ENCODE measurements around the gene PTGES2. TPM values are rescaled to one million over a fixed set of nuclear protein-coding genes. Genes with fewer than 3 reads are reported as not detected.

The PTGES2 gene
- total and polyA plus RNA-seq, 2 experiments from 2014 or later, result 59.7 to 124 TPM

DNA sequence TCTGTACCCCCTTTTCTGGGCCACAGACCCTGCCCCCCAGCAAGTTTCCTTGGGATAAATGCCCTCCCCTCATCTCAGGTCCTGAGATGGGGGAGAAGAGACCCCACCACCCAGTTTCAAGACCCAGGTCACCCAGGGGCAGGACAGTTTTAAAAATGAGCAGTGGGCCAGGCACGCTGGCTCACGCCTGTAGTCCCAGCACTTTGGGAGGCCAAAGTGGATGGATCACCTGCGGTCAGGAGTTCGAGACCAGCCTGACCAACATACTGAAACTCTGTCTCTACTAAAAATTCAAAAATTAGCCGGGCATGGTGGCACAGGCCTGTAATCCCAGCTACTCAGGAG is 6.1 kb downstream of the PTGES2 start:
- H3K79me2 ChIP-seq (replicated peaks; ENCODE audit: insufficient read depth), result peaks cover 16% of the 10 kb centered on the region
- no peak overlapping the region for H2AFZ ChIP-seq
- 0 out of 2 replicates have a peak, but pooled peaks cover 4% of the 10 kb centered on the region for H3K36me3 ChIP-seq (ENCODE audit: insufficient read depth)
- peaks cover 43% of the 10 kb centered on the region for H3K36me3 Mint-ChIP-seq (ENCODE audit: low read depth)
- H3K27ac ChIP-seq (ENCODE audit: low read depth), result no peak overlapping the region
- H3K4me3 ChIP-seq, result no peak overlapping the region
- peaks cover 25% of the 10 kb centered on the region for H3K27me3 Mint-ChIP-seq (ENCODE audit: insufficient read depth, low read depth, poor library complexity)
- peaks cover 9% of the 10 kb centered on the region for H4K20me1 ChIP-seq (replicated peaks; ENCODE audit: insufficient read depth)
- ATAC-seq, result no peak
- peaks cover 14% of the 10 kb centered on the region; the same call in 1 of the 2 replicates for H3K4me1 ChIP-seq (ENCODE audit: insufficient read depth)
- no peak for DNase-seq (ENCODE audit: low spot score)
- TF ChIP-seq, protein P1, sequence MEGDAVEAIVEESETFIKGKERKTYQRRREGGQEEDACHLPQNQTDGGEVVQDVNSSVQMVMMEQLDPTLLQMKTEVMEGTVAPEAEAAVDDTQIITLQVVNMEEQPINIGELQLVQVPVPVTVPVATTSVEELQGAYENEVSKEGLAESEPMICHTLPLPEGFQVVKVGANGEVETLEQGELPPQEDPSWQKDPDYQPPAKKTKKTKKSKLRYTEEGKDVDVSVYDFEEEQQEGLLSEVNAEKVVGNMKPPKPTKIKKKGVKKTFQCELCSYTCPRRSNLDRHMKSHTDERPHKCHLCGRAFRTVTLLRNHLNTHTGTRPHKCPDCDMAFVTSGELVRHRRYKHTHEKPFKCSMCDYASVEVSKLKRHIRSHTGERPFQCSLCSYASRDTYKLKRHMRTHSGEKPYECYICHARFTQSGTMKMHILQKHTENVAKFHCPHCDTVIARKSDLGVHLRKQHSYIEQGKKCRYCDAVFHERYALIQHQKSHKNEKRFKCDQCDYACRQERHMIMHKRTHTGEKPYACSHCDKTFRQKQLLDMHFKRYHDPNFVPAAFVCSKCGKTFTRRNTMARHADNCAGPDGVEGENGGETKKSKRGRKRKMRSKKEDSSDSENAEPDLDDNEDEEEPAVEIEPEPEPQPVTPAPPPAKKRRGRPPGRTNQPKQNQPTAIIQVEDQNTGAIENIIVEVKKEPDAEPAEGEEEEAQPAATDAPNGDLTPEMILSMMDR (conservative IDR thresholded peaks at IDR 0.05; ENCODE audit: low read depth in 2 of 2), result no peak
- TF ChIP-seq, protein P2, sequence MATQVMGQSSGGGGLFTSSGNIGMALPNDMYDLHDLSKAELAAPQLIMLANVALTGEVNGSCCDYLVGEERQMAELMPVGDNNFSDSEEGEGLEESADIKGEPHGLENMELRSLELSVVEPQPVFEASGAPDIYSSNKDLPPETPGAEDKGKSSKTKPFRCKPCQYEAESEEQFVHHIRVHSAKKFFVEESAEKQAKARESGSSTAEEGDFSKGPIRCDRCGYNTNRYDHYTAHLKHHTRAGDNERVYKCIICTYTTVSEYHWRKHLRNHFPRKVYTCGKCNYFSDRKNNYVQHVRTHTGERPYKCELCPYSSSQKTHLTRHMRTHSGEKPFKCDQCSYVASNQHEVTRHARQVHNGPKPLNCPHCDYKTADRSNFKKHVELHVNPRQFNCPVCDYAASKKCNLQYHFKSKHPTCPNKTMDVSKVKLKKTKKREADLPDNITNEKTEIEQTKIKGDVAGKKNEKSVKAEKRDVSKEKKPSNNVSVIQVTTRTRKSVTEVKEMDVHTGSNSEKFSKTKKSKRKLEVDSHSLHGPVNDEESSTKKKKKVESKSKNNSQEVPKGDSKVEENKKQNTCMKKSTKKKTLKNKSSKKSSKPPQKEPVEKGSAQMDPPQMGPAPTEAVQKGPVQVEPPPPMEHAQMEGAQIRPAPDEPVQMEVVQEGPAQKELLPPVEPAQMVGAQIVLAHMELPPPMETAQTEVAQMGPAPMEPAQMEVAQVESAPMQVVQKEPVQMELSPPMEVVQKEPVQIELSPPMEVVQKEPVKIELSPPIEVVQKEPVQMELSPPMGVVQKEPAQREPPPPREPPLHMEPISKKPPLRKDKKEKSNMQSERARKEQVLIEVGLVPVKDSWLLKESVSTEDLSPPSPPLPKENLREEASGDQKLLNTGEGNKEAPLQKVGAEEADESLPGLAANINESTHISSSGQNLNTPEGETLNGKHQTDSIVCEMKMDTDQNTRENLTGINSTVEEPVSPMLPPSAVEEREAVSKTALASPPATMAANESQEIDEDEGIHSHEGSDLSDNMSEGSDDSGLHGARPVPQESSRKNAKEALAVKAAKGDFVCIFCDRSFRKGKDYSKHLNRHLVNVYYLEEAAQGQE (IDR thresholded peaks at IDR 0.05; ENCODE audit: unreplicated experiment), result no peak
- TF ChIP-seq JUNB (IDR thresholded peaks at IDR 0.05; ENCODE audit: unreplicated experiment) (no peak), CREB1 (CRISPR knock-in tag; IDR thresholded peaks at IDR 0.05; ENCODE audit: low read depth) (no peak), ZNF331 (CRISPR knock-in tag; IDR thresholded peaks at IDR 0.05; ENCODE audit: low read depth) (no peak), EZH2 (IDR thresholded peaks at IDR 0.05; ENCODE audit: low read depth, unreplicated experiment) (no peak), POLR2AphosphoS5 (IDR thresholded peaks at IDR 0.05; ENCODE audit: low read depth) (no peak), NANOG (IDR thresholded peaks at IDR 0.05; ENCODE audit: borderline replicate concordance) (no peak), STAT1 (IDR thresholded peaks at IDR 0.05; ENCODE audit: unreplicated experiment) (no peak), EZH2phosphoT487 (IDR thresholded peaks at IDR 0.05; ENCODE audit: unreplicated experiment) (no peak)
- TF ChIP-seq, protein P3, sequence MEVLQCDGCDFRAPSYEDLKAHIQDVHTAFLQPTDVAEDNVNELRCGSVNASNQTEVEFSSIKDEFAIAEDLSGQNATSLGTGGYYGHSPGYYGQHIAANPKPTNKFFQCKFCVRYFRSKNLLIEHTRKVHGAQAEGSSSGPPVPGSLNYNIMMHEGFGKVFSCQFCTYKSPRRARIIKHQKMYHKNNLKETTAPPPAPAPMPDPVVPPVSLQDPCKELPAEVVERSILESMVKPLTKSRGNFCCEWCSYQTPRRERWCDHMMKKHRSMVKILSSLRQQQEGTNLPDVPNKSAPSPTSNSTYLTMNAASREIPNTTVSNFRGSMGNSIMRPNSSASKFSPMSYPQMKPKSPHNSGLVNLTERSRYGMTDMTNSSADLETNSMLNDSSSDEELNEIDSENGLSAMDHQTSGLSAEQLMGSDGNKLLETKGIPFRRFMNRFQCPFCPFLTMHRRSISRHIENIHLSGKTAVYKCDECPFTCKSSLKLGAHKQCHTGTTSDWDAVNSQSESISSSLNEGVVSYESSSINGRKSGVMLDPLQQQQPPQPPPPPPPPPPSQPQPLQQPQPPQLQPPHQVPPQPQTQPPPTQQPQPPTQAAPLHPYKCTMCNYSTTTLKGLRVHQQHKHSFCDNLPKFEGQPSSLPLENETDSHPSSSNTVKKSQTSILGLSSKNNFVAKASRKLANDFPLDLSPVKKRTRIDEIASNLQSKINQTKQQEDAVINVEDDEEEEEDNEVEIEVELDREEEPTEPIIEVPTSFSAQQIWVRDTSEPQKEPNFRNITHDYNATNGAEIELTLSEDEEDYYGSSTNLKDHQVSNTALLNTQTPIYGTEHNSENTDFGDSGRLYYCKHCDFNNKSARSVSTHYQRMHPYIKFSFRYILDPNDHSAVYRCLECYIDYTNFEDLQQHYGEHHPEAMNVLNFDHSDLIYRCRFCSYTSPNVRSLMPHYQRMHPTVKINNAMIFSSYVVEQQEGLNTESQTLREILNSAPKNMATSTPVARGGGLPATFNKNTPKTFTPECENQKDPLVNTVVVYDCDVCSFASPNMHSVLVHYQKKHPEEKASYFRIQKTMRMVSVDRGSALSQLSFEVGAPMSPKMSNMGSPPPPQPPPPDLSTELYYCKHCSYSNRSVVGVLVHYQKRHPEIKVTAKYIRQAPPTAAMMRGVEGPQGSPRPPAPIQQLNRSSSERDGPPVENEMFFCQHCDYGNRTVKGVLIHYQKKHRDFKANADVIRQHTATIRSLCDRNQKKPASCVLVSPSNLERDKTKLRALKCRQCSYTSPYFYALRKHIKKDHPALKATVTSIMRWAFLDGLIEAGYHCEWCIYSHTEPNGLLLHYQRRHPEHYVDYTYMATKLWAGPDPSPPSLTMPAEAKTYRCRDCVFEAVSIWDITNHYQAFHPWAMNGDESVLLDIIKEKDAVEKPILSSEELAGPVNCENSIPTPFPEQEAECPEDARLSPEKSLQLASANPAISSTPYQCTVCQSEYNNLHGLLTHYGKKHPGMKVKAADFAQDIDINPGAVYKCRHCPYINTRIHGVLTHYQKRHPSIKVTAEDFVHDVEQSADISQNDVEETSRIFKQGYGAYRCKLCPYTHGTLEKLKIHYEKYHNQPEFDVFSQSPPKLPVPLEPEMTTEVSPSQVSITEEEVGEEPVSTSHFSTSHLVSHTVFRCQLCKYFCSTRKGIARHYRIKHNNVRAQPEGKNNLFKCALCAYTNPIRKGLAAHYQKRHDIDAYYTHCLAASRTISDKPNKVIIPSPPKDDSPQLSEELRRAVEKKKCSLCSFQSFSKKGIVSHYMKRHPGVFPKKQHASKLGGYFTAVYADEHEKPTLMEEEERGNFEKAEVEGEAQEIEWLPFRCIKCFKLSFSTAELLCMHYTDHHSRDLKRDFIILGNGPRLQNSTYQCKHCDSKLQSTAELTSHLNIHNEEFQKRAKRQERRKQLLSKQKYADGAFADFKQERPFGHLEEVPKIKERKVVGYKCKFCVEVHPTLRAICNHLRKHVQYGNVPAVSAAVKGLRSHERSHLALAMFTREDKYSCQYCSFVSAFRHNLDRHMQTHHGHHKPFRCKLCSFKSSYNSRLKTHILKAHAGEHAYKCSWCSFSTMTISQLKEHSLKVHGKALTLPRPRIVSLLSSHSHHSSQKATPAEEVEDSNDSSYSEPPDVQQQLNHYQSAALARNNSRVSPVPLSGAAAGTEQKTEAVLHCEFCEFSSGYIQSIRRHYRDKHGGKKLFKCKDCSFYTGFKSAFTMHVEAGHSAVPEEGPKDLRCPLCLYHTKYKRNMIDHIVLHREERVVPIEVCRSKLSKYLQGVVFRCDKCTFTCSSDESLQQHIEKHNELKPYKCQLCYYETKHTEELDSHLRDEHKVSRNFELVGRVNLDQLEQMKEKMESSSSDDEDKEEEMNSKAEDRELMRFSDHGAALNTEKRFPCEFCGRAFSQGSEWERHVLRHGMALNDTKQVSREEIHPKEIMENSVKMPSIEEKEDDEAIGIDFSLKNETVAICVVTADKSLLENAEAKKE (CRISPR knock-in tag; IDR thresholded peaks at IDR 0.05), result no peak
- peaks cover 9% of the 10 kb centered on the region; the same call in 1 of the 2 replicates for H3F3A ChIP-seq (replicated peaks; ENCODE audit: low read depth)
- peaks cover 22% of the 10 kb centered on the region for H3K4me1 Mint-ChIP-seq
- no peak overlapping the region for H3K4me3 Mint-ChIP-seq
- H3K27me3 ChIP-seq (ENCODE audit: insufficient read depth), result no peaks in the 10 kb centered on the region
- H3K4me2 ChIP-seq, result no peak overlapping the region
- H3K9me2 ChIP-seq (ENCODE audit: insufficient read depth), result no peaks in the 10 kb centered on the region
- no peak overlapping the region for H3K27ac Mint-ChIP-seq
- H3K9me3 Mint-ChIP-seq, result no peaks in the 10 kb centered on the region

Data from GM23338 (cell line).